Endothelial cell of umbilical vein (primary cell): Measurements from ENCODE around the gene TMX1. TPM values are rescaled to one million over a fixed set of nuclear protein-coding genes. Genes with fewer than 3 reads are reported as not detected.

Experiments
- BruUV-seq: library from RNA; stranded (reverse); fragments of 400-500 nt; replicated peaks from 2 replicates; lab custom pipeline; 2021; lab: Mats Ljungman, UMichigan
- CTCF ChIA-PET: fragments of 300-600, 350-600 bp; sonication (Branson Sonifier 250); formaldehyde crosslinking; loops from one replicate; lab custom pipeline; 2021; ENCODE audit warnings: antibody characterized with exemption, inconsistent platforms; lab: Charles Lee
- POLR2A ChIA-PET: fragments of 300-600, 350-600 bp; sonication (Branson Sonifier 250); formaldehyde crosslinking; loops from one replicate; lab custom pipeline; 2021; ENCODE audit warnings: antibody characterized with exemption, inconsistent platforms; lab: Charles Lee
- DNase-seq: peaks from one replicate; pipeline ENCODE4 v3.0.0-alpha.2; 2011; ENCODE audit warnings: low read depth, low spot score
- FAIRE-seq: peaks from 2 replicates; lab custom pipeline; 2011; peaks lifted over from hg19 to GRCh38; lab: Jason Lieb, UNC
- H2AFZ ChIP-seq: 2 replicates; pipeline ENCODE4 v1.6.0; 2012; ENCODE audit warnings: low read depth, low read length, control low read depth, inconsistent platforms
- H3K27ac ChIP-seq: 2 replicates; pipeline ENCODE4 v1.5.1; 2011; ENCODE audit warnings: low read depth, mild to moderate bottlenecking, control low read depth, low read length, moderate library complexity; ENCODE audit not compliant: insufficient read depth
- H3K27me3 ChIP-seq, 2 experiments: 2 replicates each; pipeline versions ENCODE4 v1.6.0 to v1.6.1; 2011; ENCODE audit warnings: low read length in 2 of 2, mixed read lengths in 1 of 2; ENCODE audit not compliant: control insufficient read depth in 2 of 2, insufficient read depth in 2 of 2
- H3K36me3 ChIP-seq, 2 experiments: 2 replicates in 1 of 2; 3 replicates in 1 of 2; pipeline ENCODE4 v1.5.1; 2011; ENCODE audit warnings: low read length in 2 of 2, mild to moderate bottlenecking in 1 of 2, moderate library complexity in 1 of 2; ENCODE audit not compliant: control insufficient read depth in 2 of 2, insufficient read depth in 2 of 2; ENCODE audit errors: extremely low read depth in 1 of 2
- H3K4me1 ChIP-seq: 3 replicates; pipeline ENCODE4 v1.5.1; 2011; ENCODE audit warnings: mild to moderate bottlenecking, low read length; ENCODE audit not compliant: control insufficient read depth, insufficient read depth; ENCODE audit errors: extremely low read depth
- H3K4me2 ChIP-seq: 2 replicates; pipeline ENCODE4 v1.6.1; 2011; ENCODE audit warnings: low read length, control low read depth, mixed read lengths; ENCODE audit not compliant: insufficient read depth
- H3K4me3 ChIP-seq, 3 experiments: fragments of 200-600 bp in 1 of 3; sonication (generic), shearing (Covaris generic) in 1 of 3; replicated peaks in 1 of 3; 2 replicates each; pipeline ENCODE4 v1.5.1; 2011 to 2016; ENCODE audit warnings: control low read depth in 3 of 3, low read length in 3 of 3, mild to moderate bottlenecking in 2 of 3, inconsistent platforms in 1 of 3, low read depth in 1 of 3, moderate library complexity in 1 of 3; ENCODE audit not compliant: insufficient read depth in 1 of 3
- H3K79me2 ChIP-seq: 2 replicates; pipeline ENCODE4 v1.6.0; 2012; ENCODE audit warnings: low read length, inconsistent platforms; ENCODE audit not compliant: control insufficient read depth, insufficient read depth
- H3K9ac ChIP-seq: replicated peaks from 2 replicates; pipeline ENCODE3; 2011; ENCODE audit warnings: low read length, control low read depth; ENCODE audit not compliant: insufficient read depth; ENCODE audit errors: extremely low read depth
- H3K9me1 ChIP-seq: replicated peaks from 3 replicates; pipeline ENCODE4 v1.6.0; 2011; ENCODE audit warnings: mild to moderate bottlenecking, low read length; ENCODE audit not compliant: control insufficient read depth, insufficient read depth; ENCODE audit errors: extremely low read depth
- H3K9me3 ChIP-seq: replicated peaks from 2 replicates; pipeline ENCODE4 v1.5.1; 2012; ENCODE audit warnings: low read length, inconsistent platforms; ENCODE audit not compliant: control insufficient read depth, insufficient read depth
- H4K20me1 ChIP-seq: replicated peaks from 2 replicates; pipeline ENCODE3; 2011; ENCODE audit warnings: mild to moderate bottlenecking, low read length; ENCODE audit not compliant: control insufficient read depth, insufficient read depth; ENCODE audit errors: extremely low read depth
- EZH2 ChIP-seq: IDR thresholded peaks from 2 replicates; pipeline ENCODE4 v1.6.1; 2012; ENCODE audit warnings: borderline replicate concordance, low read depth, mild to moderate bottlenecking, moderate library complexity, low read length, inconsistent platforms; ENCODE audit not compliant: severe bottlenecking
- FOS ChIP-seq: IDR thresholded peaks from 2 replicates; pipeline ENCODE4 v1.6.1; 2011; ENCODE audit warnings: mild to moderate bottlenecking, low read length, moderate library complexity, borderline replicate concordance; ENCODE audit not compliant: insufficient read depth
- GATA2 ChIP-seq: IDR thresholded peaks from 2 replicates; pipeline ENCODE4 v1.7.0; 2011; ENCODE audit warnings: low read depth, mild to moderate bottlenecking, moderate library complexity, mixed read lengths, low read length; ENCODE audit not compliant: insufficient read length, insufficient read depth
- JUN ChIP-seq: IDR thresholded peaks from 2 replicates; pipeline ENCODE4 v1.6.1; 2011; ENCODE audit warnings: borderline replicate concordance, low read depth; ENCODE audit not compliant: insufficient read length, insufficient read depth
- MYC ChIP-seq: IDR thresholded peaks from one replicate; pipeline ENCODE4 v1.6.1; 2011; ENCODE audit warnings: mild to moderate bottlenecking, low read depth, low read length
- POLR2A ChIP-seq: IDR thresholded peaks from 2 replicates; pipeline ENCODE4 v1.6.1; 2012; ENCODE audit warnings: low read depth, mild to moderate bottlenecking, control low read depth, low read length
- POLR2AphosphoS5 ChIP-seq: IDR thresholded peaks from 2 replicates; pipeline ENCODE4 v1.6.1; 2012; ENCODE audit warnings: low read depth, mild to moderate bottlenecking, control low read depth, low read length, moderate library complexity; ENCODE audit not compliant: insufficient read depth
- dilution Hi-C: fragments of 300-500 bp; cut with MboI; formaldehyde crosslinking; loops from one replicate; pipeline ENCODE4 v1.15.0; 2019; ENCODE audit warnings: low sequenced_read_pairs; ENCODE audit not compliant: extremely low pct_ligation_motif_present
- intact Hi-C: fragments of 100-400 bp; cut with micrococcal nuclease; formaldehyde crosslinking; loops from one replicate; pipeline ENCODE4 v1.10.0; 2022
- polyA plus RNA-seq, 4 experiments: library from polyadenylated mRNA; depleted of rRNA in 3 of 4; stranded (reverse) in 3 of 4; unstranded in 1 of 4; fragments of >200 nt; gene quantifications; 2 replicates each; pipeline versions ENCODE4 v1.2.1 to v1.2.3, GENCODE V29; 2011 to 2012; ENCODE audit warnings: missing spikeins in 1 of 4
- total RNA-seq: library from RNA; stranded (reverse); gene quantifications from 2 replicates; pipeline ENCODE4 v1.2.3, GENCODE V29; 2021
- TF ChIP-seq, protein P1 (sequence below), 2 donors: IDR thresholded peaks; 1 replicate in 1 of 2; 2 replicates in 1 of 2; pipeline ENCODE4 v1.5.1; 2011; ENCODE audit warnings: low read length in 2 of 2, mild to moderate bottlenecking in 2 of 2, moderate library complexity in 2 of 2, control low read depth in 1 of 2, inconsistent platforms in 1 of 2, low read depth in 1 of 2; ENCODE audit not compliant: insufficient read depth in 1 of 2; ENCODE audit errors: extremely low read depth in 1 of 2
- TF ChIP-seq, protein P2 (sequence below): IDR thresholded peaks from 2 replicates; pipeline ENCODE4 v1.6.1; 2011; ENCODE audit not compliant: insufficient read depth, insufficient read length

The TMX1 gene
- total and polyA plus RNA-seq, 2 donors (not counting 3 experiments of a cell fraction or from before 2014, with no cell fraction given): 11.4 to 41.9 TPM

DNA sequence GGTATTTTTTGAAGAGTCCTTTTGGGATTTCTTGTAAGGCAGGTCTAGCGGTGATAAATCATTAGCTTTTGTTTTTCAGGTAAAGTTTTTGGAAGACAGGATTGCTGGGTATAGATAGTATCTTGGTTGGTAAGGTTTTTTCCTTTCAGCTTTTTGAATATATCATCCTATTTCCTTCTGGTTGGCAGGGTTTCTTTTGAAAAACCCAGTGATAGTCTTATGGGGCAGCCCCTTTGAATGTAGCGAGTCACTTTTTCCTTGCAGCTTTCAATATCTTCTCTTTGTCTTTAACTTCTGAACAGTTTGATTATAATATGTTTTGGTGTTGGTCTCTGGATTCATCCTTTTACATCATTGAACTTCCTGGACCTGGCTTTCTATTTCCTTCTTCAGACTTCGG lies 20.2 kb downstream of the TMX1 start:
- Histone ChIP-seq H3K36me3 (peaks cover 0 to 2% of the 10 kb centered on the region in 2 experiments), H3K27me3 (no peaks in the 10 kb centered on the region), H4K20me1 (no peaks in the 10 kb centered on the region), H3K27ac (no peak overlapping the region), H3K79me2 (no peaks in the 10 kb centered on the region), H3K4me2 (no peak overlapping the region), H3K4me1 (peaks cover 2% of the 10 kb centered on the region), H3K9me1 (no peaks in the 10 kb centered on the region), H3K9me3 (no peaks in the 10 kb centered on the region), H3K4me3 (no peak overlapping the region), H3K9ac (no peak overlapping the region), H2AFZ (no peak overlapping the region)
- FAIRE-seq: no peak
- TF ChIP-seq MYC: no peak
- TF ChIP-seq POLR2A: no peak
- no peak for TF ChIP-seq JUN
- TF ChIP-seq, protein P1, sequence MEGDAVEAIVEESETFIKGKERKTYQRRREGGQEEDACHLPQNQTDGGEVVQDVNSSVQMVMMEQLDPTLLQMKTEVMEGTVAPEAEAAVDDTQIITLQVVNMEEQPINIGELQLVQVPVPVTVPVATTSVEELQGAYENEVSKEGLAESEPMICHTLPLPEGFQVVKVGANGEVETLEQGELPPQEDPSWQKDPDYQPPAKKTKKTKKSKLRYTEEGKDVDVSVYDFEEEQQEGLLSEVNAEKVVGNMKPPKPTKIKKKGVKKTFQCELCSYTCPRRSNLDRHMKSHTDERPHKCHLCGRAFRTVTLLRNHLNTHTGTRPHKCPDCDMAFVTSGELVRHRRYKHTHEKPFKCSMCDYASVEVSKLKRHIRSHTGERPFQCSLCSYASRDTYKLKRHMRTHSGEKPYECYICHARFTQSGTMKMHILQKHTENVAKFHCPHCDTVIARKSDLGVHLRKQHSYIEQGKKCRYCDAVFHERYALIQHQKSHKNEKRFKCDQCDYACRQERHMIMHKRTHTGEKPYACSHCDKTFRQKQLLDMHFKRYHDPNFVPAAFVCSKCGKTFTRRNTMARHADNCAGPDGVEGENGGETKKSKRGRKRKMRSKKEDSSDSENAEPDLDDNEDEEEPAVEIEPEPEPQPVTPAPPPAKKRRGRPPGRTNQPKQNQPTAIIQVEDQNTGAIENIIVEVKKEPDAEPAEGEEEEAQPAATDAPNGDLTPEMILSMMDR (IDR thresholded peaks at IDR 0.05; ENCODE audit: extremely low read depth in 1 of 2, insufficient read depth in 1 of 2, low read depth in 1 of 2, low read length in 2 of 2): no peak
- no peak for TF ChIP-seq GATA2
- TF ChIP-seq POLR2AphosphoS5: no peak
- no peak for TF ChIP-seq EZH2
- no peak for TF ChIP-seq FOS
- TF ChIP-seq, protein P2, sequence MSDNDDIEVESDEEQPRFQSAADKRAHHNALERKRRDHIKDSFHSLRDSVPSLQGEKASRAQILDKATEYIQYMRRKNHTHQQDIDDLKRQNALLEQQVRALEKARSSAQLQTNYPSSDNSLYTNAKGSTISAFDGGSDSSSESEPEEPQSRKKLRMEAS: no peak
- dilution Hi-C loops (no loop called here), intact Hi-C loops (no loop called here)
- ChIA-PET POLR2A (no interaction called here), CTCF (interaction anchor here (0.8 to 1.7 kb wide), 2 partner anchors 17 to 23 kb away, joined by 3 read pairs; no protein-coding TSS in a partner anchor)
- no TSS peak for BruUV-seq
- DNase-seq: no peak
